K562 (cell line): ENCODE measurements around the gene SLC4A2. TPM values are rescaled to one million over a fixed set of nuclear protein-coding genes. Genes with fewer than 3 reads are reported as not detected.

ENCODE experiments used
- ATAC-seq: fragments of 200-7000 bp; cut with Tn5 transposase; 3 replicates; pipeline ENCODE4 v1.9.1; 2020; ENCODE audit warnings: moderate library complexity
- BruUV-seq: library from RNA; stranded (reverse); fragments of 400-500 nt; replicated peaks from 2 replicates; lab custom pipeline; 2021; lab: Mats Ljungman, UMichigan
- CTCF ChIA-PET: fragments of 300-600 bp; formaldehyde crosslinking; extraction: SDS; loops from one replicate; lab custom pipeline; 2021; ENCODE audit warnings: low intra/inter-chr PET ratio; lab: Yijun Ruan, JAX
- POLR2A ChIA-PET: fragments of 300-600, 350-650 bp; sonication (Branson Sonifier 250); formaldehyde crosslinking; extraction: SDS; loops from one replicate; lab custom pipeline; 2021; ENCODE audit warnings: antibody characterized with exemption, inconsistent platforms; lab: Yijun Ruan, JAX
- DNase-seq, 4 experiments: peaks; one replicate each; pipeline versions ENCODE4 v3.0.0 to v3.0.0-alpha.2; 2011 to 2018; ENCODE audit warnings: low spot score in 3 of 4, mixed read lengths in 3 of 4; ENCODE audit errors: extremely low read depth in 1 of 4
- FAIRE-seq: peaks from 2 replicates; lab custom pipeline; 2011; peaks lifted over from hg19 to GRCh38; lab: Jason Lieb, UNC
- H2AFZ ChIP-seq: 2 replicates; pipeline ENCODE4 v1.6.0; 2011; ENCODE audit warnings: low read depth, low read length, control low read depth, inconsistent platforms
- H3K27ac ChIP-seq: fragments of 200-600 bp; 3 replicates; pipeline ENCODE4 v1.8.0; 2011; ENCODE audit warnings: low read depth, mild to moderate bottlenecking, control low read depth, inconsistent platforms, low read length, moderate library complexity, mixed read lengths; ENCODE audit errors: extremely low read depth
- H3K27me3 ChIP-seq, 2 experiments: fragments of 300-600 bp in 1 of 2; 2 replicates in 1 of 2; 3 replicates in 1 of 2; pipeline versions ENCODE4 v1.6.0 to v1.8.0; 2011; ENCODE audit warnings: inconsistent platforms in 2 of 2, low read length in 2 of 2, mild to moderate bottlenecking in 1 of 2, mixed read lengths in 1 of 2, moderate library complexity in 1 of 2; ENCODE audit not compliant: control insufficient read depth in 2 of 2, insufficient read depth in 2 of 2
- H3K36me3 ChIP-seq: fragments of 300-600 bp; 3 replicates; pipeline ENCODE4 v1.8.0; 2011; ENCODE audit warnings: mild to moderate bottlenecking, low read length, inconsistent platforms; ENCODE audit not compliant: control insufficient read depth, insufficient read depth
- H3K4me1 ChIP-seq, 2 experiments: fragments of 200-600 bp in 1 of 2; replicated peaks in 1 of 2; 2 replicates in 1 of 2; 3 replicates in 1 of 2; pipeline versions ENCODE4 v1.5.1 to v1.8.0; 2011; ENCODE audit warnings: inconsistent platforms in 2 of 2, low read length in 2 of 2, mild to moderate bottlenecking in 1 of 2, mixed read lengths in 1 of 2, moderate library complexity in 1 of 2; ENCODE audit not compliant: control insufficient read depth in 2 of 2, insufficient read depth in 2 of 2
- H3K4me2 ChIP-seq: 2 replicates; pipeline ENCODE4 v1.6.1; 2011; ENCODE audit warnings: low read length, control low read depth, inconsistent platforms, mixed read lengths; ENCODE audit not compliant: insufficient read depth
- H3K4me3 ChIP-seq: fragments of 200-600 bp; sonication (generic), shearing (Covaris generic); 2 replicates; pipeline ENCODE4 v1.5.1; 2016; ENCODE audit warnings: control low read depth, inconsistent platforms
- H3K79me2 ChIP-seq: fragments of 200-600 bp; 3 replicates; pipeline ENCODE4 v1.8.0; 2011; ENCODE audit warnings: low read length, inconsistent platforms; ENCODE audit not compliant: control insufficient read depth, insufficient read depth
- H3K9ac ChIP-seq, 2 experiments: 2 replicates each; pipeline versions ENCODE4 v1.6.0 to v1.6.1; 2011; ENCODE audit warnings: low read depth in 2 of 2, low read length in 2 of 2, control low read depth in 1 of 2, inconsistent platforms in 1 of 2, mild to moderate bottlenecking in 1 of 2, mixed read lengths in 1 of 2; ENCODE audit not compliant: insufficient read depth in 1 of 2
- H3K9me1 ChIP-seq: one replicate; pipeline ENCODE4 v1.6.0; 2011; ENCODE audit warnings: inconsistent platforms, mild to moderate bottlenecking, low read length, moderate library complexity; ENCODE audit not compliant: control insufficient read depth, insufficient read depth
- H3K9me3 ChIP-seq: replicated peaks from 2 replicates; pipeline ENCODE4 v1.5.1; 2011; ENCODE audit warnings: low read depth, low read length, inconsistent platforms; ENCODE audit not compliant: control insufficient read depth, insufficient read depth
- H4K20me1 ChIP-seq: replicated peaks from 2 replicates; pipeline ENCODE4 v1.6.1; 2011; ENCODE audit warnings: low read length, inconsistent platforms, mixed read lengths; ENCODE audit not compliant: control insufficient read depth, insufficient read depth
- CHD4 ChIP-seq: fragments of 200-600 bp; sonication (generic); IDR thresholded peaks from 3 replicates; pipeline ENCODE4 v1.6.1; 2012; ENCODE audit warnings: low read depth, mild to moderate bottlenecking, mixed read lengths, low read length, inconsistent platforms; ENCODE audit not compliant: insufficient read depth, insufficient replicate concordance, poor library complexity, severe bottlenecking
- HOXB6 ChIP-seq: fragments of 250-450 bp; sonication (Bioruptor Pico); IDR thresholded peaks from 2 replicates; pipeline ENCODE4 v1.5.1; 2022; ENCODE audit warnings: mild to moderate bottlenecking, borderline replicate concordance
- POLR2G ChIP-seq: fragments of 200-400 bp; formaldehyde crosslinking; IDR thresholded peaks from 2 replicates; pipeline ENCODE4 v1.6.1; 2017; ENCODE audit warnings: low read depth, mild to moderate bottlenecking, antibody characterized with exemption, low read length, moderate library complexity
- TOE1 ChIP-seq, 2 experiments: fragments of 450-650 bp in 1 of 2; sonication (generic) in 1 of 2; formaldehyde crosslinking in 1 of 2; IDR thresholded peaks; 2 replicates each; pipeline versions ENCODE4 v1.7.1 to v1.8.0; 2016 to 2022; ENCODE audit warnings: borderline replicate concordance in 2 of 2, mild to moderate bottlenecking in 2 of 2, antibody characterized with exemption in 1 of 2, inconsistent platforms in 1 of 2, low read depth in 1 of 2, missing genetic modification reagents in 1 of 2, moderate library complexity in 1 of 2
- ZNF785 ChIP-seq: fragments of 250-450 bp; sonication (Bioruptor Pico); IDR thresholded peaks from 2 replicates; pipeline ENCODE4 v1.4.0; 2020; ENCODE audit warnings: mild to moderate bottlenecking
- WGBS: fragments of 100-300 bp; shearing (Covaris generic); methylation state at CpG from one replicate; pipeline ENCODE4 v1.1.6; 2016; ENCODE audit warnings: low coverage, mixed read lengths; ENCODE audit not compliant: insufficient coverage; ENCODE audit errors: missing lambda C conversion rate; 5-methylcytosine and 5-hydroxymethylcytosine counted together
- in situ Hi-C: fragments of 300-500 bp; cut with MboI; formaldehyde crosslinking; loops from 4 replicates; pipeline ENCODE4 v1.15.0; 2018; ENCODE audit warnings: inconsistent platforms, mixed read lengths
- intact Hi-C: fragments of 100-400 bp; cut with micrococcal nuclease; formaldehyde crosslinking; loops from 2 replicates; pipeline ENCODE4 v1.14.2; 2022
- polyA plus RNA-seq, 8 experiments: library from polyadenylated mRNA; depleted of rRNA in 4 of 8; stranded (reverse) in 5 of 8; unstranded in 3 of 8; fragments of >200 nt; fragmentation: Nextera tagmentation in 2 of 8; fragmentation: Illumina TruSeq in 1 of 8; extraction: Ambion mirVana in 2 of 8; extraction: Trizol in 1 of 8; gene quantifications; 2 replicates each; pipeline versions ENCODE4 v1.2.1 to v1.2.3, GENCODE V29; 2011 to 2014; ENCODE audit warnings: inconsistent platforms in 1 of 8, missing spikeins in 1 of 8
- total RNA-seq, 7 experiments: library from RNA; depleted of rRNA in 6 of 7; stranded (reverse); fragments of >200 nt in 6 of 7; fragmentation: Illumina TruSeq in 2 of 7; extraction: Trizol in 2 of 7; gene quantifications; 2 replicates each; pipeline versions ENCODE4 v1.2.1 to v1.2.3, GENCODE V29; 2011 to 2021; ENCODE audit warnings: low replicate concordance in 1 of 7
- TF ChIP-seq, protein P1 (sequence below), 2 experiments: fragments of 450-650 bp; IDR thresholded peaks; 2 replicates each; pipeline ENCODE4 v1.6.1; 2018; ENCODE audit warnings: mild to moderate bottlenecking in 2 of 2, low read depth in 1 of 2; ENCODE audit not compliant: partially characterized antibody in 2 of 2

Gene SLC4A2
- total and polyA plus RNA-seq, 9 of the 15 experiments (the other 6 are each of a cell fraction or from before 2014, with no cell fraction given): 11.4 to 375 (median 130) TPM

DNA sequence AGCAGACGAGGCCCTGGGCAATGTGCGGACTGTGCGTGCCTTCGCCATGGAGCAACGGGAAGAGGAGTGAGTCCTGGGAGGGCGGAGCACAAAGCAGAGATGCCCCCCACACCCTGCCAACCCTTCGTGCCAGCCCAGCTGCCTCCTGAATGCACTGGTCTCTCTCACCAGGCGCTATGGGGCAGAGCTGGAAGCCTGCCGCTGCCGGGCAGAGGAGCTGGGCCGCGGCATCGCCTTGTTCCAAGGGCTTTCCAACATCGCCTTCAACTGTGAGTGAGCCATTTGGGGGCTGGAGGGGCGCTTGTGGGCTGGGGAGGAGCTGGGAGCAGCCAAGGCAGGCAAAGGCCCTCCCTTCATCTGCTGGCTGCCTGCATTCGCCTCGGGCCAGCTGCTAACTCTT lies 23.5 kb upstream of the SLC4A2 start:
- 90% methylated on average over 17 of the region's 17 CpGs for WGBS
- DNase-seq: no peak
- no peak for ATAC-seq
- no peak overlapping the region for H3K4me2 ChIP-seq
- no peak overlapping the region for H2AFZ ChIP-seq
- H3K9me3 ChIP-seq: no peaks in the 10 kb centered on the region
- H3K36me3 ChIP-seq: peaks cover 68% of the 10 kb centered on the region; the same call in 2 of the 3 replicates
- BruUV-seq: no TSS peak
- no peak overlapping the region for H3K27ac ChIP-seq
- peaks cover 10% of the 10 kb centered on the region for H4K20me1 ChIP-seq
- POLR2A ChIA-PET: interaction anchor here (0.6 to 1.0 kb wide), 3 partner anchors 10 to 633 kb away, joined by 3 read pairs; no protein-coding TSS in a partner anchor
- FAIRE-seq: no peak
- H3K9me1 ChIP-seq: peaks cover 10% of the 10 kb centered on the region
- TF ChIP-seq TOE1 (IDR thresholded peaks at IDR 0.05; ENCODE audit: borderline replicate concordance): no peak
- TF ChIP-seq TOE1 (CRISPR knock-in tag; IDR thresholded peaks at IDR 0.05; ENCODE audit: borderline replicate concordance, low read depth): no peak
- TF ChIP-seq ZNF785 (CRISPR knock-in tag): no peak
- TF ChIP-seq HOXB6 (CRISPR knock-in tag): no peak
- 0 out of 2 replicates have a peak, but pooled peaks have one; percentile 13 for TF ChIP-seq POLR2G
- TF ChIP-seq, protein P1, sequence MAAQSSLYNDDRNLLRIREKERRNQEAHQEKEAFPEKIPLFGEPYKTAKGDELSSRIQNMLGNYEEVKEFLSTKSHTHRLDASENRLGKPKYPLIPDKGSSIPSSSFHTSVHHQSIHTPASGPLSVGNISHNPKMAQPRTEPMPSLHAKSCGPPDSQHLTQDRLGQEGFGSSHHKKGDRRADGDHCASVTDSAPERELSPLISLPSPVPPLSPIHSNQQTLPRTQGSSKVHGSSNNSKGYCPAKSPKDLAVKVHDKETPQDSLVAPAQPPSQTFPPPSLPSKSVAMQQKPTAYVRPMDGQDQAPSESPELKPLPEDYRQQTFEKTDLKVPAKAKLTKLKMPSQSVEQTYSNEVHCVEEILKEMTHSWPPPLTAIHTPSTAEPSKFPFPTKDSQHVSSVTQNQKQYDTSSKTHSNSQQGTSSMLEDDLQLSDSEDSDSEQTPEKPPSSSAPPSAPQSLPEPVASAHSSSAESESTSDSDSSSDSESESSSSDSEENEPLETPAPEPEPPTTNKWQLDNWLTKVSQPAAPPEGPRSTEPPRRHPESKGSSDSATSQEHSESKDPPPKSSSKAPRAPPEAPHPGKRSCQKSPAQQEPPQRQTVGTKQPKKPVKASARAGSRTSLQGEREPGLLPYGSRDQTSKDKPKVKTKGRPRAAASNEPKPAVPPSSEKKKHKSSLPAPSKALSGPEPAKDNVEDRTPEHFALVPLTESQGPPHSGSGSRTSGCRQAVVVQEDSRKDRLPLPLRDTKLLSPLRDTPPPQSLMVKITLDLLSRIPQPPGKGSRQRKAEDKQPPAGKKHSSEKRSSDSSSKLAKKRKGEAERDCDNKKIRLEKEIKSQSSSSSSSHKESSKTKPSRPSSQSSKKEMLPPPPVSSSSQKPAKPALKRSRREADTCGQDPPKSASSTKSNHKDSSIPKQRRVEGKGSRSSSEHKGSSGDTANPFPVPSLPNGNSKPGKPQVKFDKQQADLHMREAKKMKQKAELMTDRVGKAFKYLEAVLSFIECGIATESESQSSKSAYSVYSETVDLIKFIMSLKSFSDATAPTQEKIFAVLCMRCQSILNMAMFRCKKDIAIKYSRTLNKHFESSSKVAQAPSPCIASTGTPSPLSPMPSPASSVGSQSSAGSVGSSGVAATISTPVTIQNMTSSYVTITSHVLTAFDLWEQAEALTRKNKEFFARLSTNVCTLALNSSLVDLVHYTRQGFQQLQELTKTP (IDR thresholded peaks at IDR 0.05; ENCODE audit: low read depth in 1 of 2, partially characterized antibody in 2 of 2): no peak
- no peak for TF ChIP-seq CHD4
- H3K79me2 ChIP-seq: peaks cover 12% of the 10 kb centered on the region
- no peaks in the 10 kb centered on the region for H3K27me3 ChIP-seq
- intact Hi-C loops: no loop called here
- CTCF ChIA-PET: no interaction called here
- H3K9ac ChIP-seq: no peak overlapping the region; a peak in 1 of 4 replicates
- in situ Hi-C loops: no loop called here
- H3K4me1 ChIP-seq: peaks cover 24 to 69% of the 10 kb centered on the region in 2 experiments
- H3K4me3 ChIP-seq: no peak overlapping the region
